Caco-2 (cell line): ENCODE measurements around the gene OGFOD3. TPM values are rescaled to one million over a fixed set of nuclear protein-coding genes. Genes with fewer than 3 reads are reported as not detected.

ENCODE experiments used
- BruUV-seq: library from RNA; stranded (reverse); fragments of 400-500 nt; replicated peaks from 2 replicates; lab custom pipeline; 2021; lab: Mats Ljungman, UMichigan
- CTCF ChIA-PET: fragments of 300-600 bp; sonication (Branson Sonifier 250); formaldehyde crosslinking; loops from one replicate; lab custom pipeline; 2022; ENCODE audit warnings: antibody characterized with exemption; lab: Charles Lee
- POLR2A ChIA-PET: fragments of 300-600 bp; sonication (Branson Sonifier 250); formaldehyde crosslinking; loops from one replicate; lab custom pipeline; 2022; ENCODE audit warnings: antibody characterized with exemption; lab: Charles Lee
- DNase-seq, 2 experiments: peaks; one replicate each; pipeline versions ENCODE4 v3.0.0 to v3.0.0-alpha.2; 2020 to 2022
- H3K27me3 ChIP-seq: replicated peaks from 2 replicates; pipeline ENCODE4 v1.6.0; 2011; ENCODE audit warnings: low read length; ENCODE audit not compliant: control insufficient read depth, insufficient read depth
- H3K36me3 ChIP-seq: 2 replicates; pipeline ENCODE4 v1.5.1; 2011; ENCODE audit warnings: low read length; ENCODE audit not compliant: control insufficient read depth, insufficient read depth
- H3K4me1 ChIP-seq: fragments of 250-450 bp; sonication (Bioruptor Pico); 2 replicates; pipeline ENCODE4 v1.5.1; 2020; ENCODE audit warnings: mild to moderate bottlenecking
- H3K4me3 ChIP-seq: 2 replicates; pipeline ENCODE4 v1.5.1; 2011; ENCODE audit warnings: low read depth, mild to moderate bottlenecking, control low read depth, low read length
- H3K9me3 ChIP-seq: fragments of 250-450 bp; sonication (Bioruptor Pico); 2 replicates; pipeline ENCODE4 v1.5.1; 2020; ENCODE audit warnings: mild to moderate bottlenecking, moderate library complexity
- H3K27ac Mint-ChIP-seq: one replicate; pipeline ENCODE4 v1.8.0; 2022; ENCODE audit warnings: mixed read lengths; ENCODE audit not compliant: unreplicated experiment
- H3K27me3 Mint-ChIP-seq: one replicate; pipeline ENCODE4 v1.8.0; 2022; ENCODE audit warnings: mixed read lengths; ENCODE audit not compliant: insufficient read depth, unreplicated experiment
- H3K36me3 Mint-ChIP-seq: one replicate; pipeline ENCODE4 v1.8.0; 2022; ENCODE audit warnings: mild to moderate bottlenecking, mixed read lengths; ENCODE audit not compliant: insufficient read depth, unreplicated experiment
- H3K4me1 Mint-ChIP-seq: one replicate; pipeline ENCODE4 v1.8.0; 2022; ENCODE audit warnings: low read depth, mixed read lengths; ENCODE audit not compliant: unreplicated experiment
- H3K4me3 Mint-ChIP-seq: one replicate; pipeline ENCODE4 v1.8.0; 2022; ENCODE audit warnings: mild to moderate bottlenecking, moderate library complexity, mixed read lengths; ENCODE audit not compliant: unreplicated experiment
- H3K9me3 Mint-ChIP-seq: one replicate; pipeline ENCODE4 v1.8.0; 2022; ENCODE audit warnings: mixed read lengths; ENCODE audit not compliant: unreplicated experiment
- CTCF ChIP-seq, 2 experiments: fragments of 200-600 bp in 1 of 2; IDR thresholded peaks; 1 replicate in 1 of 2; 2 replicates in 1 of 2; pipeline versions ENCODE4 v1.5.1 to v1.8.0; 2011 to 2022; ENCODE audit warnings: antibody characterized with exemption in 1 of 2, control low read depth in 1 of 2, inconsistent platforms in 1 of 2, low read depth in 1 of 2, low read length in 1 of 2, mild to moderate bottlenecking in 1 of 2, moderate library complexity in 1 of 2; ENCODE audit not compliant: insufficient read depth in 1 of 2, severe bottlenecking in 1 of 2, unreplicated experiment in 1 of 2
- intact Hi-C: fragments of 100-400 bp; cut with micrococcal nuclease; formaldehyde crosslinking; loops from one replicate; pipeline ENCODE4 v1.10.0; 2022; ENCODE audit not compliant: unreplicated experiment
- total RNA-seq: library from RNA; stranded (reverse); gene quantifications from 2 replicates; pipeline ENCODE4 v1.2.3, GENCODE V29; 2022

The OGFOD3 gene
- total RNA-seq, 1 experiment from 2014 or later = 51.2 TPM

GRCh38 chr17:82464567-82464929, 46.2 kb upstream of the OGFOD3 start:
- H3K27me3 Mint-ChIP-seq = no peaks in the 10 kb centered on the region
- POLR2A ChIA-PET = no interaction called here

GRCh38 chr17:82463925-82464566, 45.7 kb upstream of the OGFOD3 start:
- no peak for DNase-seq
- intact Hi-C loops = no loop called here
- Histone ChIP-seq H3K4me1 (peaks cover 12% of the 10 kb centered on the region), H3K27me3 (no peaks in the 10 kb centered on the region), H3K4me3 (no peak overlapping the region), H3K9me3 (no peaks in the 10 kb centered on the region), H3K36me3 (peaks cover 6% of the 10 kb centered on the region)
- H3K4me1 Mint-ChIP-seq = peaks cover 10% of the 10 kb centered on the region
- H3K4me3 Mint-ChIP-seq = no peak overlapping the region
- ChIA-PET POLR2A (interaction anchor here (0.6 kb wide), 1 partner anchor 792 kb away, joined by 3 read pairs; no protein-coding TSS in a partner anchor), CTCF (no interaction called here)
- no peak for TF ChIP-seq CTCF (IDR thresholded peaks at IDR 0.05; ENCODE audit: insufficient read depth in 1 of 2, low read depth in 1 of 2, low read length in 1 of 2, severe bottlenecking in 1 of 2, unreplicated experiment in 1 of 2)
- peaks cover 52% of the 10 kb centered on the region for H3K36me3 Mint-ChIP-seq
- H3K9me3 Mint-ChIP-seq = no peaks in the 10 kb centered on the region
- H3K27ac Mint-ChIP-seq = no peak overlapping the region
- H3K27me3 Mint-ChIP-seq = no peaks in the 10 kb centered on the region
- BruUV-seq = no TSS peak

More at GRCh38 chr17:82464567-82464929, 46.2 kb upstream of the OGFOD3 start:
- Histone ChIP-seq H3K4me3 (no peak overlapping the region), H3K9me3 (no peaks in the 10 kb centered on the region), H3K4me1 (peaks cover 12% of the 10 kb centered on the region), H3K27me3 (no peaks in the 10 kb centered on the region), H3K36me3 (peaks cover 6% of the 10 kb centered on the region)
- Mint-ChIP-seq H3K4me3 (no peak overlapping the region), H3K36me3 (peaks cover 52% of the 10 kb centered on the region), H3K9me3 (no peaks in the 10 kb centered on the region), H3K4me1 (peaks cover 10% of the 10 kb centered on the region), H3K27ac (no peak overlapping the region)
- intact Hi-C loops = no loop called here
- CTCF ChIA-PET = no interaction called here
- no peak for DNase-seq
- TF ChIP-seq CTCF (IDR thresholded peaks at IDR 0.05; ENCODE audit: insufficient read depth in 1 of 2, low read depth in 1 of 2, low read length in 1 of 2, severe bottlenecking in 1 of 2, unreplicated experiment in 1 of 2) = no peak
- BruUV-seq = no TSS peak

GRCh38 chr17:82463391-82463790, 45.0 kb upstream of the OGFOD3 start:
- no peak for TF ChIP-seq CTCF (IDR thresholded peaks at IDR 0.05; ENCODE audit: insufficient read depth in 1 of 2, low read depth in 1 of 2, low read length in 1 of 2, severe bottlenecking in 1 of 2, unreplicated experiment in 1 of 2)
- peaks cover 50% of the 10 kb centered on the region for H3K36me3 Mint-ChIP-seq
- peaks cover 10% of the 10 kb centered on the region for H3K4me1 Mint-ChIP-seq
- Histone ChIP-seq H3K27me3 (no peaks in the 10 kb centered on the region), H3K36me3 (peaks cover 4% of the 10 kb centered on the region), H3K9me3 (no peaks in the 10 kb centered on the region), H3K4me1 (peaks cover 12% of the 10 kb centered on the region), H3K4me3 (no peak overlapping the region)
- POLR2A ChIA-PET = no interaction called here
- intact Hi-C loops = no loop called here
- H3K27ac Mint-ChIP-seq = no peak overlapping the region
- H3K27me3 Mint-ChIP-seq = no peaks in the 10 kb centered on the region
- no TSS peak for BruUV-seq
- no peaks in the 10 kb centered on the region for H3K9me3 Mint-ChIP-seq
- no peak overlapping the region for H3K4me3 Mint-ChIP-seq
- CTCF ChIA-PET = no interaction called here
- no peak for DNase-seq
